Caco-2 (cell line): ENCODE measurements around the gene ZNF724. TPM values are rescaled to one million over a fixed set of nuclear protein-coding genes. Genes with fewer than 3 reads are reported as not detected.

ENCODE experiments used
- BruUV-seq: library from RNA; stranded (reverse); fragments of 400-500 nt; replicated peaks from 2 replicates; lab custom pipeline; 2021; lab: Mats Ljungman, UMichigan
- CTCF ChIA-PET: fragments of 300-600 bp; sonication (Branson Sonifier 250); formaldehyde crosslinking; loops from one replicate; lab custom pipeline; 2022; ENCODE audit warnings: antibody characterized with exemption; lab: Charles Lee
- POLR2A ChIA-PET: fragments of 300-600 bp; sonication (Branson Sonifier 250); formaldehyde crosslinking; loops from one replicate; lab custom pipeline; 2022; ENCODE audit warnings: antibody characterized with exemption; lab: Charles Lee
- DNase-seq, 2 experiments: peaks; one replicate each; pipeline versions ENCODE4 v3.0.0 to v3.0.0-alpha.2; 2020 to 2022
- H3K27me3 ChIP-seq: replicated peaks from 2 replicates; pipeline ENCODE4 v1.6.0; 2011; ENCODE audit warnings: low read length; ENCODE audit not compliant: control insufficient read depth, insufficient read depth
- H3K36me3 ChIP-seq: 2 replicates; pipeline ENCODE4 v1.5.1; 2011; ENCODE audit warnings: low read length; ENCODE audit not compliant: control insufficient read depth, insufficient read depth
- H3K4me1 ChIP-seq: fragments of 250-450 bp; sonication (Bioruptor Pico); 2 replicates; pipeline ENCODE4 v1.5.1; 2020; ENCODE audit warnings: mild to moderate bottlenecking
- H3K4me3 ChIP-seq: 2 replicates; pipeline ENCODE4 v1.5.1; 2011; ENCODE audit warnings: low read depth, mild to moderate bottlenecking, control low read depth, low read length
- H3K9me3 ChIP-seq: fragments of 250-450 bp; sonication (Bioruptor Pico); 2 replicates; pipeline ENCODE4 v1.5.1; 2020; ENCODE audit warnings: mild to moderate bottlenecking, moderate library complexity
- H3K27ac Mint-ChIP-seq: one replicate; pipeline ENCODE4 v1.8.0; 2022; ENCODE audit warnings: mixed read lengths; ENCODE audit not compliant: unreplicated experiment
- H3K27me3 Mint-ChIP-seq: one replicate; pipeline ENCODE4 v1.8.0; 2022; ENCODE audit warnings: mixed read lengths; ENCODE audit not compliant: insufficient read depth, unreplicated experiment
- H3K36me3 Mint-ChIP-seq: one replicate; pipeline ENCODE4 v1.8.0; 2022; ENCODE audit warnings: mild to moderate bottlenecking, mixed read lengths; ENCODE audit not compliant: insufficient read depth, unreplicated experiment
- H3K4me1 Mint-ChIP-seq: one replicate; pipeline ENCODE4 v1.8.0; 2022; ENCODE audit warnings: low read depth, mixed read lengths; ENCODE audit not compliant: unreplicated experiment
- H3K4me3 Mint-ChIP-seq: one replicate; pipeline ENCODE4 v1.8.0; 2022; ENCODE audit warnings: mild to moderate bottlenecking, moderate library complexity, mixed read lengths; ENCODE audit not compliant: unreplicated experiment
- H3K9me3 Mint-ChIP-seq: one replicate; pipeline ENCODE4 v1.8.0; 2022; ENCODE audit warnings: mixed read lengths; ENCODE audit not compliant: unreplicated experiment
- CTCF ChIP-seq, 2 experiments: fragments of 200-600 bp in 1 of 2; IDR thresholded peaks; 1 replicate in 1 of 2; 2 replicates in 1 of 2; pipeline versions ENCODE4 v1.5.1 to v1.8.0; 2011 to 2022; ENCODE audit warnings: antibody characterized with exemption in 1 of 2, control low read depth in 1 of 2, inconsistent platforms in 1 of 2, low read depth in 1 of 2, low read length in 1 of 2, mild to moderate bottlenecking in 1 of 2, moderate library complexity in 1 of 2; ENCODE audit not compliant: insufficient read depth in 1 of 2, severe bottlenecking in 1 of 2, unreplicated experiment in 1 of 2
- intact Hi-C: fragments of 100-400 bp; cut with micrococcal nuclease; formaldehyde crosslinking; loops from one replicate; pipeline ENCODE4 v1.10.0; 2022; ENCODE audit not compliant: unreplicated experiment
- total RNA-seq: library from RNA; stranded (reverse); gene quantifications from 2 replicates; pipeline ENCODE4 v1.2.3, GENCODE V29; 2022

The ZNF724 gene
- total RNA-seq, 1 experiment from 2014 or later = 10.6 TPM

- Mint-ChIP-seq H3K9me3 (no peaks in the 10 kb centered on the region), H3K4me3 (no peak overlapping the region), H3K27me3 (no peaks in the 10 kb centered on the region), H3K36me3 (peaks cover 62% of the 10 kb centered on the region), H3K4me1 (no peaks in the 10 kb centered on the region), H3K27ac (no peak overlapping the region)
- no peak overlapping the region for H3K4me3 ChIP-seq
- peaks cover 3% of the 10 kb centered on the region for H3K36me3 ChIP-seq
- no peaks in the 10 kb centered on the region for H3K9me3 ChIP-seq
- no peaks in the 10 kb centered on the region for H3K4me1 ChIP-seq
- intact Hi-C loops = no loop called here
- TF ChIP-seq CTCF (IDR thresholded peaks at IDR 0.05; ENCODE audit: insufficient read depth in 1 of 2, low read depth in 1 of 2, low read length in 1 of 2, severe bottlenecking in 1 of 2, unreplicated experiment in 1 of 2) = no peak
- no peak for DNase-seq
- BruUV-seq = no TSS peak
- POLR2A ChIA-PET = no interaction called here
- H3K27me3 ChIP-seq = no peaks in the 10 kb centered on the region
- CTCF ChIA-PET = no interaction called here
Measured at GRCh38 chr19:23263870-23264590, 13.8 kb upstream of the ZNF724 start.

GRCh38 chr19:23263396-23263795, 13.2 kb upstream of the ZNF724 start:
- H3K4me3 ChIP-seq = no peak overlapping the region

GRCh38 chr19:23262920-23263319, 12.7 kb upstream of the ZNF724 start:
- H3K4me1 Mint-ChIP-seq = no peaks in the 10 kb centered on the region
- no peaks in the 10 kb centered on the region for H3K9me3 Mint-ChIP-seq
- Histone ChIP-seq H3K36me3 (peaks cover 5% of the 10 kb centered on the region), H3K9me3 (no peaks in the 10 kb centered on the region), H3K4me1 (no peaks in the 10 kb centered on the region), H3K27me3 (no peaks in the 10 kb centered on the region), H3K4me3 (no peak overlapping the region)
- no peak for DNase-seq
- H3K27ac Mint-ChIP-seq = no peak overlapping the region
- CTCF ChIA-PET = no interaction called here
- no TSS peak for BruUV-seq
- H3K4me3 Mint-ChIP-seq = no peak overlapping the region
- H3K27me3 Mint-ChIP-seq = no peaks in the 10 kb centered on the region
- TF ChIP-seq CTCF (IDR thresholded peaks at IDR 0.05; ENCODE audit: insufficient read depth in 1 of 2, low read depth in 1 of 2, low read length in 1 of 2, severe bottlenecking in 1 of 2, unreplicated experiment in 1 of 2) = no peak
- POLR2A ChIA-PET = no interaction called here
- intact Hi-C loops = no loop called here
- peaks cover 55% of the 10 kb centered on the region for H3K36me3 Mint-ChIP-seq

More at GRCh38 chr19:23263396-23263795, 13.2 kb upstream of the ZNF724 start:
- no TSS peak for BruUV-seq
- POLR2A ChIA-PET = no interaction called here
- no peak for DNase-seq
- Histone ChIP-seq H3K4me1 (no peaks in the 10 kb centered on the region), H3K36me3 (peaks cover 5% of the 10 kb centered on the region), H3K9me3 (no peaks in the 10 kb centered on the region), H3K27me3 (no peaks in the 10 kb centered on the region)
- peaks cover 58% of the 10 kb centered on the region for H3K36me3 Mint-ChIP-seq
- H3K27me3 Mint-ChIP-seq = no peaks in the 10 kb centered on the region
- H3K27ac Mint-ChIP-seq = no peak overlapping the region
- TF ChIP-seq CTCF (IDR thresholded peaks at IDR 0.05; ENCODE audit: insufficient read depth in 1 of 2, low read depth in 1 of 2, low read length in 1 of 2, severe bottlenecking in 1 of 2, unreplicated experiment in 1 of 2) = no peak
- H3K9me3 Mint-ChIP-seq = no peaks in the 10 kb centered on the region
- CTCF ChIA-PET = no interaction called here
- H3K4me3 Mint-ChIP-seq = no peak overlapping the region
- intact Hi-C loops = no loop called here
- no peaks in the 10 kb centered on the region for H3K4me1 Mint-ChIP-seq
